ENCODE data around the gene KCNF1. TPM values are rescaled to one million over a fixed set of nuclear protein-coding genes. Genes with fewer than 3 reads are reported as not detected.

Gene KCNF1
- total and polyA plus RNA-seq, 10 of the 15 experiments (the other 5 are each of a cell fraction or from before 2014, with no cell fraction given): not detected

- ChIA-PET POLR2A (no interaction called here), SMC1A (ENCODE audit: uncharacterized antibody, unreplicated experiment) (no interaction called here), CTCF (interaction anchor here (1.3 to 1.4 kb wide), 3 partner anchors 18 to 60 kb away, joined by 3 read pairs; no protein-coding TSS in a partner anchor), RAD21 (ENCODE audit: unreplicated experiment) (no interaction called here)
- Histone ChIP-seq H3K9me3 (replicated peaks; ENCODE audit: control insufficient read depth, insufficient read depth, low read length) (no peaks in the 10 kb centered on the region; the same call in 2 of the 3 replicates), H3K4me2 (ENCODE audit: control insufficient read depth, insufficient read depth) (no peak overlapping the region), H3K4me1 (ENCODE audit: control insufficient read depth, insufficient read depth, low read length) (no peaks in the 10 kb centered on the region), H3K9ac (ENCODE audit: control insufficient read depth, insufficient read depth, low read length) (no peak overlapping the region), H3K36me3 (ENCODE audit: control insufficient read depth in 2 of 2, insufficient read depth in 2 of 2, low read length in 1 of 2) (no peaks in the 10 kb centered on the region), H2AFZ (ENCODE audit: control insufficient read depth, low read depth, low read length) (no peak overlapping the region), H3K79me2 (ENCODE audit: control insufficient read depth, insufficient read depth, low read length) (no peaks in the 10 kb centered on the region), H3K27me3 (replicated peaks in 1 of 2; ENCODE audit: control insufficient read depth in 2 of 2, insufficient read depth in 2 of 2, low read length in 1 of 2) (peaks cover 2 to 3% of the 10 kb centered on the region in 2 experiments; a peak in 2 of 4 replicates), H3K27ac (ENCODE audit: control insufficient read depth, insufficient read depth) (no peak overlapping the region), H3K4me3 (no peak overlapping the region), H4K20me1 (ENCODE audit: control insufficient read depth, insufficient read depth) (no peaks in the 10 kb centered on the region)
- FAIRE-seq (no peak), DNase-seq (ENCODE audit: low read depth, low spot score) (no peak), ATAC-seq (no peak)
- 0% methylated on average over 4 of the region's 4 CpGs for WGBS (ENCODE audit: insufficient coverage, insufficient replicate concordance, low lambda C conversion rate, missing lambda C conversion rate)
- TF ChIP-seq ZBTB33 (IDR thresholded peaks at IDR 0.05) (no peak), POU2F2 (IDR thresholded peaks at IDR 0.05; ENCODE audit: borderline replicate concordance, low read depth, low read length) (no peak), TBL1XR1 (IDR thresholded peaks at IDR 0.05; ENCODE audit: low read depth, low read length) (no peak), IRF4 (IDR thresholded peaks at IDR 0.05; ENCODE audit: low read depth, low read length) (no peak), BCLAF1 (IDR thresholded peaks at IDR 0.05) (no peak), HDAC2 (IDR thresholded peaks at IDR 0.05) (no peak)
- intact Hi-C loops (cut with micrococcal nuclease; ENCODE audit: unreplicated experiment): no loop called here
- no TSS peak for BruUV-seq (replicated peaks)
- in situ Hi-C loops (cut with MboI): no loop called here
These were observed 17.3 kb upstream of the KCNF1 start for GRCh38 chr2:10894264-10894935.
